Measurements from ENCODE around the gene ORAI2.
"Not testable (repeated sequence)": the region's sequence is repeated elsewhere in the genome, so short reads cannot be mapped to it uniquely, and the experiment has no call there.

Gene ORAI2

GRCh38 chr7:102444961-102445673, 11.7 kb downstream of the ORAI2 start:
- in situ Hi-C loops (cut with HindIII; ENCODE audit: low sequenced_read_pairs): no loop called here

- in situ Hi-C loops (cut with HindIII; ENCODE audit: low sequenced_read_pairs): no loop called here
These were observed 12.3 kb downstream of the ORAI2 start for GRCh38 chr7:102445674-102446071.

GRCh38 chr7:102446387-102447156, 13.2 kb downstream of the ORAI2 start:
- in situ Hi-C loops (cut with HindIII; ENCODE audit: low sequenced_read_pairs): no loop called here

- in situ Hi-C loops (cut with HindIII; ENCODE audit: low sequenced_read_pairs): no loop called here
These were observed 13.9 kb downstream of the ORAI2 start for GRCh38 chr7:102447311-102447710.

GRCh38 chr7:102449136-102449535, 15.8 kb downstream of the ORAI2 start:
- in situ Hi-C loops (cut with HindIII; ENCODE audit: low sequenced_read_pairs): no loop called here

GRCh38 chr7:102450242-102450641, 16.9 kb downstream of the ORAI2 start:
- in situ Hi-C loops (cut with HindIII; ENCODE audit: low sequenced_read_pairs): no loop called here

GRCh38 chr7:102451371-102452054, 18.1 kb downstream of the ORAI2 start:
- in situ Hi-C loops (cut with HindIII; ENCODE audit: low sequenced_read_pairs): no loop called here

GRCh38 chr7:102452451-102452850, 19.1 kb downstream of the ORAI2 start:
- in situ Hi-C loops (cut with HindIII; ENCODE audit: low sequenced_read_pairs): no loop called here

- in situ Hi-C loops (cut with HindIII; ENCODE audit: low sequenced_read_pairs): no loop called here
These were observed 19.9 kb downstream of the ORAI2 start for GRCh38 chr7:102453319-102453718.

GRCh38 chr7:102454468-102454867, 21.1 kb downstream of the ORAI2 start:
- in situ Hi-C loops (cut with HindIII; ENCODE audit: low sequenced_read_pairs): no loop called here

- in situ Hi-C loops (cut with HindIII; ENCODE audit: low sequenced_read_pairs): not testable (repeated sequence)
These were observed 21.6 kb downstream of the ORAI2 start for GRCh38 chr7:102454932-102455331.

- in situ Hi-C loops (cut with HindIII; ENCODE audit: low sequenced_read_pairs): no loop called here
These were observed 22.2 kb downstream of the ORAI2 start for GRCh38 chr7:102455596-102455995.

- in situ Hi-C loops (cut with HindIII; ENCODE audit: low sequenced_read_pairs): no loop called here
These were observed 23.0 kb downstream of the ORAI2 start for GRCh38 chr7:102456327-102456726.

- in situ Hi-C loops (cut with HindIII; ENCODE audit: low sequenced_read_pairs): no loop called here
These were observed 24.1 kb downstream of the ORAI2 start for GRCh38 chr7:102457352-102457924.

- in situ Hi-C loops (cut with HindIII; ENCODE audit: low sequenced_read_pairs): no loop called here
These were observed 26.0 kb downstream of the ORAI2 start for GRCh38 chr7:102459221-102459844.

- in situ Hi-C loops (cut with HindIII; ENCODE audit: low sequenced_read_pairs): no loop called here
These were observed 27.1 kb downstream of the ORAI2 start for GRCh38 chr7:102460467-102460866.

GRCh38 chr7:102463841-102464576, 30.6 kb downstream of the ORAI2 start:
- in situ Hi-C loops (cut with HindIII; ENCODE audit: low sequenced_read_pairs): no loop called here

GRCh38 chr7:102464577-102465280, 31.4 kb downstream of the ORAI2 start, which contains the start of the genes ALKBH4 and LRWD1:
Gene ALKBH4 (minus strand): TSS chr7:102464863. CDS start chr7:102464836, 27 bp downstream.
Gene LRWD1 (plus strand): TSS chr7:102464984. CDS start chr7:102465081, 97 bp downstream.
- in situ Hi-C loops (cut with HindIII; ENCODE audit: low sequenced_read_pairs): no loop called here

- in situ Hi-C loops (cut with HindIII; ENCODE audit: low sequenced_read_pairs): no loop called here
These were observed 32.7 kb downstream of the ORAI2 start for GRCh38 chr7:102466097-102466496.
